Stimulated activated memory B cell treated with anti-CD40 and anti-IgM and Interleukin-4, amounts not matched to agents 10 μg/mL and 1 μg/mL and 100 μg/mL, for 72 hours (primary cell): ENCODE measurements around the gene RPS4Y1.
"Not testable (repeated sequence)": the region's sequence is repeated elsewhere in the genome, so short reads cannot be mapped to it uniquely, and the experiment has no call there.

ENCODE experiments used
- ATAC-seq: fragments of 150-1000 bp; cut with Tn5 transposase; 2 replicates; pipeline ENCODE4 v1.10.0; 2021
- H3K27ac Mint-ChIP-seq: one replicate; pipeline ENCODE4 v1.8.0; 2022; ENCODE audit warnings: mild to moderate bottlenecking, mixed read lengths
- H3K27me3 Mint-ChIP-seq: one replicate; pipeline ENCODE4 v1.8.0; 2022; ENCODE audit warnings: mixed read lengths
- H3K36me3 Mint-ChIP-seq: one replicate; pipeline ENCODE4 v1.8.0; 2022; ENCODE audit warnings: mixed read lengths
- H3K4me1 Mint-ChIP-seq: one replicate; pipeline ENCODE4 v1.8.0; 2022; ENCODE audit warnings: mixed read lengths
- H3K4me3 Mint-ChIP-seq: one replicate; pipeline ENCODE4 v1.8.0; 2022; ENCODE audit warnings: mild to moderate bottlenecking, moderate library complexity, mixed read lengths
- H3K9me3 Mint-ChIP-seq: one replicate; pipeline ENCODE4 v1.8.0; 2022; ENCODE audit warnings: mixed read lengths

Gene RPS4Y1

GRCh38 chrY:2859782-2860181, 18.4 kb downstream of the RPS4Y1 start:
- no peak overlapping the region for H3K4me3 Mint-ChIP-seq
- no peaks in the 10 kb centered on the region for H3K27me3 Mint-ChIP-seq
- no peak for ATAC-seq
- H3K36me3 Mint-ChIP-seq, result peaks cover 74% of the 10 kb centered on the region
- H3K9me3 Mint-ChIP-seq, result no peaks in the 10 kb centered on the region
- peaks cover 23% of the 10 kb centered on the region for H3K4me1 Mint-ChIP-seq
- no peak overlapping the region for H3K27ac Mint-ChIP-seq

GRCh38 chrY:2860511-2860910, 19.1 kb downstream of the RPS4Y1 start:
- H3K27ac Mint-ChIP-seq, result no peak overlapping the region
- no peak overlapping the region for H3K4me3 Mint-ChIP-seq
- H3K27me3 Mint-ChIP-seq, result no peaks in the 10 kb centered on the region
- peaks cover 71% of the 10 kb centered on the region for H3K36me3 Mint-ChIP-seq
- peaks cover 23% of the 10 kb centered on the region for H3K4me1 Mint-ChIP-seq
- no peak for ATAC-seq
- no peaks in the 10 kb centered on the region for H3K9me3 Mint-ChIP-seq

- ATAC-seq, result no peak
- Mint-ChIP-seq H3K4me3 (no peak overlapping the region), H3K4me1 (no peaks in the 10 kb centered on the region), H3K27me3 (no peaks in the 10 kb centered on the region), H3K9me3 (peaks cover 3% of the 10 kb centered on the region), H3K27ac (no peak overlapping the region), H3K36me3 (peaks cover 57% of the 10 kb centered on the region)
These were observed 25.2 kb downstream of the RPS4Y1 start for GRCh38 chrY:2866581-2866980.

DNA sequence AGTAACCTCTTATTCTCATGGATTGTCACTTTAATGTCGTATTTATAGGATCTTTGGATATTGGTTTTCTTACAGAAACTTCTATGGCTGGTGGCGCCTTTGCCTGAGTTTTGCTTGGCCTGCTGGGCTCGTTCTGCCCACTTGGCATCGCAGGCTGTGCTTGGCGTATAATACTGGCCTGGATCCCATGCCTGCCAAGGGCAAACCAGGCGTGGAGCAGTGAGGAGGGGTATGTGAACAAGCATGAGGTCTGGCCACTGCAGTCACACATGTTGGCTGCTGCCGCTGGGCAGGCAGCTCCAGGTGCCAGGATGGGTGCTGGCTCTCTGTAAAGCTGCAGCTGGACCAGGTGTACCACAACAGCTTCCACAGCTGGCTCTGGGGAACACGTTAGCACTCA, 26.1 kb downstream of the RPS4Y1 start:
- Mint-ChIP-seq H3K4me1 (no peaks in the 10 kb centered on the region), H3K9me3 (peaks cover 3% of the 10 kb centered on the region), H3K27me3 (no peaks in the 10 kb centered on the region), H3K27ac (no peak overlapping the region), H3K36me3 (peaks cover 51% of the 10 kb centered on the region), H3K4me3 (no peak overlapping the region)
- ATAC-seq, result no peak

DNA sequence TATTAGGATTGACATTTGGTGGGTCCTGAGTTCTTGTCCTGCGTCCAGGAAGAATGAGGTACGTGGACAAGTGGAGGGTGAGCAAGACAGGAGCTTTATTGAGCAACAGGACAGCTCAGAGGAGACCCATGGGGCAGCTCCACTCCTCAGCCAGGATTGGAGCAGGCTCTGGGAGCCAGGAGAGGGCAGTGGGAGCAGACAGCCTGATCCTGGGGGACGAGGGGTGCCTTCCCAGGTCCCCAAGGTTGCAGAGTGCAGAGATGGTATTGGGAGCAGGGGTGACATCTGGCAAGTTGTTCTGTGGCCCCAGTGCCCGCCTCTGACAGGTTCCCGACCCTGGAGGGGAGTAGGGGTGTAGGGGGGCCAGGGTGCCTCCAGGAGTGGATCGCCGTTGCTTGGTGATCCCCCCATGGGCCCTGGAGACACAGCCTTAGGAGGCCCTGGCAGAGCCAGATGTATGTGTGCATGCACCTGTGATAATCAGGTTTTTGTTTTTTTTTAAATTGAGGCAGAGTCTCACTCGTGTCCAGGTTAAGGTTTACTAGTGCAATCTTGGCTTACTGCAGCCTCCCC, 26.7 kb downstream of the RPS4Y1 start:
- peaks cover 3% of the 10 kb centered on the region for H3K9me3 Mint-ChIP-seq
- no peaks in the 10 kb centered on the region for H3K27me3 Mint-ChIP-seq
- H3K36me3 Mint-ChIP-seq, result peaks cover 47% of the 10 kb centered on the region
- H3K27ac Mint-ChIP-seq, result no peak overlapping the region
- no peak overlapping the region for H3K4me3 Mint-ChIP-seq
- ATAC-seq, result no peak
- H3K4me1 Mint-ChIP-seq, result no peaks in the 10 kb centered on the region

- not testable (repeated sequence) for H3K4me3 Mint-ChIP-seq, H3K27me3 Mint-ChIP-seq, H3K4me1 Mint-ChIP-seq, H3K9me3 Mint-ChIP-seq, H3K27ac Mint-ChIP-seq, ATAC-seq
- peaks cover 58% of the 10 kb centered on the region for H3K36me3 Mint-ChIP-seq
These were observed 30.8 kb downstream of the RPS4Y1 start for GRCh38 chrY:2872234-2872633.

- H3K27ac Mint-ChIP-seq, result no peak overlapping the region
- H3K4me3 Mint-ChIP-seq, result no peak overlapping the region
- peaks cover 53% of the 10 kb centered on the region for H3K36me3 Mint-ChIP-seq
- peaks cover 3% of the 10 kb centered on the region for H3K9me3 Mint-ChIP-seq
- ATAC-seq, result no peak
- H3K27me3 Mint-ChIP-seq, result no peaks in the 10 kb centered on the region
- no peaks in the 10 kb centered on the region for H3K4me1 Mint-ChIP-seq
These were observed 32.8 kb downstream of the RPS4Y1 start for GRCh38 chrY:2874211-2874610.

DNA sequence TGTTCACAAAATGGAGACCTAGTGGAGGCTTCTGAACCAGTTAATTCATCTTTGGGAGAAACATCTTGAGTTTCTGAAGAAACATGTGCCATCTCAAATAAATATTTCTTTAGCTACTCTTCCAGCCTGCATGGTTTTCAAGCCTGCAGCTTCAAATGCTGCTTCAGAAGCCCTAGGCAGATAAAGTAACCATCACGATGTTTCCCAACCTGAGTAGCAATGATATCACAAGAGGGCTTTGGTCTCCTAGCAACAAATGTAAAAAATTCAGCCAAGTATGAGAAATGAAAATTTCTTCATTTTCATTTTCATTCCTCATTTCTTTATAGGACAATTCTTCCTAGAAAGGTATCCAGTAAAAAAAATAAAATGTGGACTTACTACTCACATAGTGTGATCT, 42.2 kb downstream of the RPS4Y1 start:
- H3K9me3 Mint-ChIP-seq, result peaks cover 2% of the 10 kb centered on the region
- ATAC-seq, result no peak
- no peak overlapping the region for H3K27ac Mint-ChIP-seq
- no peak overlapping the region for H3K4me3 Mint-ChIP-seq
- no peaks in the 10 kb centered on the region for H3K4me1 Mint-ChIP-seq
- no peaks in the 10 kb centered on the region for H3K27me3 Mint-ChIP-seq
- H3K36me3 Mint-ChIP-seq, result peaks cover 7% of the 10 kb centered on the region

DNA sequence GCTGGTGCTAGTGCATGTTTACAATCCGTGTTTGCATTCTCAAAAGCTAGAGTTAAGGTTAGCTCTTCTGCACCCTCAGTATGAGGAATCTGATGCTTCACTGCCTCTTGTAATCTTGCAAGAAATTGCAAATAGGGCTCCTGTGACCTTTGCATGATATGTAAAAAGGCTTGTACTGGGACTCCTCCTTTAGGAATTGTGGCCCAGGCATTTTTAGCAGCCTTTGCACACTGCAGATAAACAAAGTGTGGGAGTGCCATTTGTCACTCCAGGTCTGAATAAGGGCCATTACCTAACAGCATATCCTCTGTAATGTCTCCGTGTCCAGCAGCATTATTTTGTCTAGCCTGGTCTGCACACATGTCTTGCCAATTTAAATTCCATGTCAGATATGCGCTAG, 44.5 kb downstream of the RPS4Y1 start:
- Mint-ChIP-seq H3K4me3 (no peak overlapping the region), H3K27me3 (no peaks in the 10 kb centered on the region), H3K27ac (no peak overlapping the region), H3K4me1 (no peaks in the 10 kb centered on the region), H3K36me3 (peaks cover 7% of the 10 kb centered on the region), H3K9me3 (peaks cover 2% of the 10 kb centered on the region)
- no peak for ATAC-seq

- no peak for ATAC-seq
- no peak overlapping the region for H3K27ac Mint-ChIP-seq
- no peaks in the 10 kb centered on the region for H3K27me3 Mint-ChIP-seq
- H3K4me3 Mint-ChIP-seq, result no peak overlapping the region
- H3K4me1 Mint-ChIP-seq, result no peaks in the 10 kb centered on the region
- H3K36me3 Mint-ChIP-seq, result no peaks in the 10 kb centered on the region
- peaks cover 2% of the 10 kb centered on the region for H3K9me3 Mint-ChIP-seq
These were observed 46.0 kb downstream of the RPS4Y1 start for GRCh38 chrY:2887386-2887785.

DNA sequence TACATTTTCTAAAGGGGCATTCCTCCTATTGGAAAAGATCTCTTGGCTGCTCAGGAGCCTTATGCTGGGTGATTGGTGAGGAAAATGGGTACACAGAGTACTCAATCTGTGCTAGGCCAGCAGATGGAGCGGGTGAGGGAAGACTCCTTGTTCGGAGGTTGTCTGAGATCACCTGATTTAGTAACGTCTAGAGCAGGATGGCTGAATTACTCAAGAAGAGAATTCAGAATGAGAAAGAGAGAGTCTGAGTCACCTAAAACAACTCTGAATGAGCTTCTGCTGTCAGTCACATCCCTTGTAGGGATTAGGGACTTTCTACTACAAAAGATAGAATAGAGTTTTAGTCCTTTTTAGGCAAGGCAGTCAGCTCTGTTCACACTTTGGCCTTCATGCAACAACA, 46.6 kb downstream of the RPS4Y1 start:
- H3K4me3 Mint-ChIP-seq, result no peak overlapping the region
- no peaks in the 10 kb centered on the region for H3K27me3 Mint-ChIP-seq
- H3K4me1 Mint-ChIP-seq, result no peaks in the 10 kb centered on the region
- ATAC-seq, result no peak
- H3K36me3 Mint-ChIP-seq, result no peaks in the 10 kb centered on the region
- H3K27ac Mint-ChIP-seq, result no peak overlapping the region
- H3K9me3 Mint-ChIP-seq, result peaks cover 2% of the 10 kb centered on the region

GRCh38 chrY:2893471-2893870, 52.1 kb downstream of the RPS4Y1 start:
- no peak overlapping the region for H3K4me3 Mint-ChIP-seq
- peaks cover 6% of the 10 kb centered on the region for H3K36me3 Mint-ChIP-seq
- no peak overlapping the region for H3K27ac Mint-ChIP-seq
- no peaks in the 10 kb centered on the region for H3K4me1 Mint-ChIP-seq
- no peaks in the 10 kb centered on the region for H3K27me3 Mint-ChIP-seq
- no peaks in the 10 kb centered on the region for H3K9me3 Mint-ChIP-seq
- no peak for ATAC-seq

GRCh38 chrY:2896050-2896449, 54.6 kb downstream of the RPS4Y1 start:
- Mint-ChIP-seq H3K36me3 (peaks cover 6% of the 10 kb centered on the region), H3K27me3 (no peaks in the 10 kb centered on the region), H3K27ac (no peak overlapping the region), H3K9me3 (no peaks in the 10 kb centered on the region), H3K4me1 (no peaks in the 10 kb centered on the region), H3K4me3 (no peak overlapping the region)
- no peak for ATAC-seq

DNA sequence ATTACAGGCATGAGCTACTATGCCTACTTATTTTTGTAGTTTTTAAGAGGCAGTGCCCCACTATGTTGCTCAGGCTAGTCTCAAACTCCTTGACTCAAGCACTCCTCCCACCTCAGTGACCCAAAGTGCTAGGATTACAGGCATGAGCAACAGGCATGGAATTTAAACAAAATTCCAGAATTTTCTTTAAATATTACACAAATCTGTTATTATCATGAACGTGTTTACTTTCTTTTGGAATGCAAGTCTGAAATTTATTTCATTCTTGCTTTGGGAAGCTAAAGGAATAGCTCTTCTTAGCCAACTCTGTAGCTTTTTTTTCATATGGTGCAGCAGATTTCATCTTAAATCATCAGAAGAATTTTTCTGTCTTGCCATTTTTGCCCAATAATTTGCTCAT, 66.0 kb downstream of the RPS4Y1 start:
- Mint-ChIP-seq H3K27me3 (no peaks in the 10 kb centered on the region), H3K4me3 (no peak overlapping the region), H3K36me3 (no peaks in the 10 kb centered on the region), H3K4me1 (no peaks in the 10 kb centered on the region), H3K9me3 (peaks cover 3% of the 10 kb centered on the region), H3K27ac (no peak overlapping the region)
- no peak for ATAC-seq

- no peaks in the 10 kb centered on the region for H3K27me3 Mint-ChIP-seq
- no peak for ATAC-seq
- no peaks in the 10 kb centered on the region for H3K36me3 Mint-ChIP-seq
- peaks cover 5% of the 10 kb centered on the region for H3K9me3 Mint-ChIP-seq
- H3K4me3 Mint-ChIP-seq, result no peak overlapping the region
- H3K27ac Mint-ChIP-seq, result no peak overlapping the region
- no peaks in the 10 kb centered on the region for H3K4me1 Mint-ChIP-seq
These were observed 71.8 kb downstream of the RPS4Y1 start for GRCh38 chrY:2913066-2913815.
